ENCODE data around the gene NDOR1. TPM values are rescaled to one million over a fixed set of nuclear protein-coding genes. Genes with fewer than 3 reads are reported as not detected.

The NDOR1 gene
- total RNA-seq, 1 donor from 2014 or later = 27.0 TPM

DNA sequence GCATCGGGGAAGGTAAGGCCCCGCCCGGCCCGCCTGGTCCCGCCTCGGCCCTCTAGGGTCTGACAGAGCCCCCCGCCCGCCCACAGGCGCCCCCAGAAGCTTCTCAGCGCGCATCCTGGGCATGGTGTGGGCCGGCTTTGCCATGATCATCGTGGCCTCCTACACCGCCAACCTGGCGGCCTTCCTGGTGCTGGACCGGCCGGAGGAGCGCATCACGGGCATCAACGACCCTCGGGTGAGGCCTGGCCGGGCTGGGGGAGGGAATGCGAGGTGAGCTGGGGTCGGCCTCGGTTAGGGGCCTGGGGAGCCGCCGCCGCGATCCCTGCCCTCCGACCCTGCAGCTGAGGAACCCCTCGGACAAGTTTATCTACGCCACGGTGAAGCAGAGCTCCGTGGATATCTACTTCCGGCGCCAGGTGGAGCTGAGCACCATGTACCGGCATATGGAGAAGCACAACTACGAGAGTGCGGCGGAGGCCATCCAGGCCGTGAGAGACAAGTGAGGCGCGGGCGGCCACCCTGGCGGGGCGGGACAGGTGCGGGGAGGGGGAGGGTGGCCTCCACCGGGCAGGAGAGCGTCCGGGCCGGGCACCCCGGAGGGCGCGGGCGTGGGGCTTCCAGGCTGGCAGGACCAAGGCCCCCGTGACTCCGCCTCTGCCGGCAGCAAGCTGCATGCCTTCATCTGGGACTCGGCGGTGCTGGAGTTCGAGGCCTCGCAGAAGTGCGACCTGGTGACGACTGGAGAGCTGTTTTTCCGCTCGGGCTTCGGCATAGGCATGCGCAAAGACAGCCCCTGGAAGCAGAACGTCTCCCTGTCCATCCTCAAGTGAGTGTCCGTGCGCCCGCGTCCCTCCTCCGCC is 42.8 kb upstream of the NDOR1 start:
- TF ChIP-seq, protein P1, sequence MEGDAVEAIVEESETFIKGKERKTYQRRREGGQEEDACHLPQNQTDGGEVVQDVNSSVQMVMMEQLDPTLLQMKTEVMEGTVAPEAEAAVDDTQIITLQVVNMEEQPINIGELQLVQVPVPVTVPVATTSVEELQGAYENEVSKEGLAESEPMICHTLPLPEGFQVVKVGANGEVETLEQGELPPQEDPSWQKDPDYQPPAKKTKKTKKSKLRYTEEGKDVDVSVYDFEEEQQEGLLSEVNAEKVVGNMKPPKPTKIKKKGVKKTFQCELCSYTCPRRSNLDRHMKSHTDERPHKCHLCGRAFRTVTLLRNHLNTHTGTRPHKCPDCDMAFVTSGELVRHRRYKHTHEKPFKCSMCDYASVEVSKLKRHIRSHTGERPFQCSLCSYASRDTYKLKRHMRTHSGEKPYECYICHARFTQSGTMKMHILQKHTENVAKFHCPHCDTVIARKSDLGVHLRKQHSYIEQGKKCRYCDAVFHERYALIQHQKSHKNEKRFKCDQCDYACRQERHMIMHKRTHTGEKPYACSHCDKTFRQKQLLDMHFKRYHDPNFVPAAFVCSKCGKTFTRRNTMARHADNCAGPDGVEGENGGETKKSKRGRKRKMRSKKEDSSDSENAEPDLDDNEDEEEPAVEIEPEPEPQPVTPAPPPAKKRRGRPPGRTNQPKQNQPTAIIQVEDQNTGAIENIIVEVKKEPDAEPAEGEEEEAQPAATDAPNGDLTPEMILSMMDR (IDR thresholded peaks at IDR 0.05) = peak in 1 of 3 experiments; percentile 11
- Histone ChIP-seq H3K27ac (no peak overlapping the region), H3K4me1 (peaks cover 10 to 14% of the 10 kb centered on the region in 2 donors), H3K27me3 (peaks cover 68% of the 10 kb centered on the region), H3K4me3 (peak overlapping the region; percentile 18 to 46), H3K9me3 (no peaks in the 10 kb centered on the region), H3K36me3 (no peaks in the 10 kb centered on the region)
- DNase-seq (ENCODE audit: low spot score in 2 of 2) = no peak
- intact Hi-C loops (cut with DNase I) = no loop called here

DNA sequence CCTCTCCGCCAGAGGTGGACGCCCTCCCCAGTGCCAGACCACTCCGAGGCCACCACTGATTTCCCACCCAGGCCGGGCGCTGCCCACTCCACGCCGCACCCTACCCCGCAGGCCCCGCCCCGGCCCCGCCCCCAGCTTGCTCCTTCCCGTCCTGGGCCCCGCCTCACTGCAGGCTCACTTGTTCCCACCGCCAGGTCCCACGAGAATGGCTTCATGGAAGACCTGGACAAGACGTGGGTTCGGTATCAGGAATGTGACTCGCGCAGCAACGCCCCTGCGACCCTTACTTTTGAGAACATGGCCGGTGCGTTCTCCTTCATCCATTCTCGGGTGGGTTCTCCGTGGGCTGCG is 42.2 kb upstream of the NDOR1 start:
- Histone ChIP-seq H3K27me3 (peaks cover 69% of the 10 kb centered on the region), H3K4me1 (peaks cover 13 to 19% of the 10 kb centered on the region in 2 donors)

DNA sequence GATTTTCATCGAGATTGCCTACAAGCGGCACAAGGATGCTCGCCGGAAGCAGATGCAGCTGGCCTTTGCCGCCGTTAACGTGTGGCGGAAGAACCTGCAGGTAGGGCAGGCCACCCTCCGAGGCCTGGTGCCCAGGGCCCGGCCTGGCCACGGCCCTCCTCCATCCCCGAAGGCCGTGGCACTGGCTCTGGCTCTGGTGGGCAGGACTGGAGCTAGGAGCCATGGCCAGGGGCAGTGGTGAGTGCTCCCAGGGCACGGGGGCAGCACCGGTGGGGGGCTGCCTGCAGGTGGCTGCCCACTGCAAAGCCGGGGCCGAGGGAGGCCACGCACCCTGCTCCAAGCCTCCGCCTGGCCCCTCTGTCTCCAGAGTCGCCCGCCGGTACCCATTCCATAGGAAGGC is 41.7 kb upstream of the NDOR1 start:
- no peak for DNase-seq (ENCODE audit: low spot score in 2 of 2)
- Histone ChIP-seq H3K27ac (no peak overlapping the region), H3K9me3 (no peaks in the 10 kb centered on the region), H3K36me3 (no peaks in the 10 kb centered on the region), H3K4me1 (peaks cover 18 to 22% of the 10 kb centered on the region in 2 donors), H3K4me3 (no peak overlapping the region), H3K27me3 (peaks cover 67% of the 10 kb centered on the region)
- intact Hi-C loops (cut with DNase I) = no loop called here
- TF ChIP-seq, protein P1 (IDR thresholded peaks at IDR 0.05) = no peak

More for the DNA sequence above, 42.2 kb upstream of the NDOR1 start:
- Histone ChIP-seq H3K36me3 (no peaks in the 10 kb centered on the region), H3K9me3 (no peaks in the 10 kb centered on the region), H3K4me3 (peak overlapping the region; percentile 18 to 46), H3K27ac (no peak overlapping the region)
- no peak for DNase-seq (ENCODE audit: low spot score in 2 of 2)
- intact Hi-C loops (cut with DNase I) = no loop called here
- TF ChIP-seq, protein P1 (IDR thresholded peaks at IDR 0.05) = no peak

DNA sequence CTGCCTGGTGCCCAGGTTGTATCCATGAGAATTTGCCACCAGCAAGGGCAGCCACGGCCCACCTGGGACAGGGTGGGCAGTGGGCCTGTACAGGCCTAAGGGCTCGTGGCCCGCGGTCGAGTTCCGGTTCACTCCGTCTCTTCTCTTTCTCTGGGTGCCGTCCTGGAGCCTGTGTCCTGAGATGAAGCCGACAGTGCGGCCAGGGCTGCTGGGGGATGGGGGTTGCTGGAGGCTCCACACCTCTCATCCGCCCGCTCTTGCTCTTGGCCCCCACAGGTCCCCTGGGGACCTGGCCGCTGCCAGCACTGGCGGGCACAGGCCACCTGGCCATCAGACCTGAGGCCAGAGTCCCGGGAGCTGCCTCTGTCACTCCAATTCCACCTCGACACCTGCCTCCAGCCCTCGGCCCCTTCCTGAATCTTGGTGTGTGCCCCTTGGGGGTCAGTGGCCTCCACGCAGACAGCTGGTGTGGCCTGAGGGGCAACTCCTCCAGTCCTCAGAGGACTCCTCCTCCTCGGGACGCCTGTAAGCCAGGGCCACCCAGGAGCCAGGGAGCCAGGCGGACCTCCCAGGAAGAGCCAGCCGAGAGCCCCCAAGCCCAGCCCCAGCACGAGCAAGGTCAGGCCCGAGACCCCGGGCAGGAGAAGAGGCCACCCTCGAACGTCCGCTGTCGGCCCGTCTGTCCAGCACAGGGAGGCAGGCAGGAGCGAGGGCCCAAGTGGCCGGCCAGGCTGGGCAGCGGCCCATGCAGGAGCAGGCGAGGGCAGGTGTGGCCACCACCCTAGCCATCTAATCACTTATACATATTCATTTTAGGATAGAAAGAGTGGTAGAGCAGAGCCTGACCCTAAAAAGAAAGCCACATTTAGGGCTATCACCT is 40.9 kb upstream of the NDOR1 start:
- TF ChIP-seq, protein P1 (IDR thresholded peaks at IDR 0.05) = no peak
- Histone ChIP-seq H3K4me3 (no peak overlapping the region), H3K4me1 (peaks cover 25% of the 10 kb centered on the region in 2 donors), H3K9me3 (no peaks in the 10 kb centered on the region), H3K36me3 (no peaks in the 10 kb centered on the region), H3K27me3 (peaks cover 66% of the 10 kb centered on the region), H3K27ac (no peak overlapping the region)
- no peak for DNase-seq (ENCODE audit: low spot score in 2 of 2)
- intact Hi-C loops (cut with DNase I) = no loop called here

DNA sequence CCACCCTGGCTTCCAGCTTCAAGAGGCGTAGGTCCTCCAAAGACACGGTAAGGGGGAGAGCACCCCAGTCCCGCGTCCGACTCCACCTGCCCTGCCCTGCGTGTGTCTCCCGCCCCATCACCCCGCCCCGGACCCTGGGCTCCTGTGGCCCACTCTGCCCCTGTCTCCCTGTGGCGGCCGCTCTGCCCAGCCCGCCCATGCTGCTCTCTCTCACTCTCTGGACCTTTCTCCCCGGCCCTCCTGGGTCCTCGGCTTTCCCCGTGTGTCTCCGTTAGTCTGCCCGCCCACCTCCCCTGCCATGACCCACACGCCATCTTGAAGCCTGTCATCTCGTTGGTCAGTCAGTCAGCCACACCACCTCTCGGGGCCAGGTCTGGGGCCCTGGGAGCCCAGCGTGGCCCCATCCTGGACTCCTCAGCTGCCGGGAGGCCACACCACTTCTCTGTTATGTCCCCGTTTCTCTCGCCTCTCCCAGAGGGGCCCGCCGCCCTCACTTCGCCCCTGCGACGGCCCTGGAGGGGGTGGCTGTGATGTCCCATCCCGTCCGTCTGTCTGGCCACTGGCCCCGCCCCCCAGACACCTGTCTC is 40.2 kb upstream of the NDOR1 start:
- no peak overlapping the region for H3K4me3 ChIP-seq
- DNase-seq (ENCODE audit: low spot score in 2 of 2) = no peak
- peaks cover 66% of the 10 kb centered on the region for H3K27me3 ChIP-seq
- no peaks in the 10 kb centered on the region for H3K9me3 ChIP-seq
- peaks cover 25% of the 10 kb centered on the region in 2 donors for H3K4me1 ChIP-seq
- no peak overlapping the region for H3K27ac ChIP-seq
- intact Hi-C loops (cut with DNase I) = no loop called here
- H3K36me3 ChIP-seq = no peaks in the 10 kb centered on the region
- TF ChIP-seq, protein P1 (IDR thresholded peaks at IDR 0.05) = no peak

Measured in ascending aorta (tissue), 2 donors.